Measurements from ENCODE around the gene CELF6.

The CELF6 gene

DNA sequence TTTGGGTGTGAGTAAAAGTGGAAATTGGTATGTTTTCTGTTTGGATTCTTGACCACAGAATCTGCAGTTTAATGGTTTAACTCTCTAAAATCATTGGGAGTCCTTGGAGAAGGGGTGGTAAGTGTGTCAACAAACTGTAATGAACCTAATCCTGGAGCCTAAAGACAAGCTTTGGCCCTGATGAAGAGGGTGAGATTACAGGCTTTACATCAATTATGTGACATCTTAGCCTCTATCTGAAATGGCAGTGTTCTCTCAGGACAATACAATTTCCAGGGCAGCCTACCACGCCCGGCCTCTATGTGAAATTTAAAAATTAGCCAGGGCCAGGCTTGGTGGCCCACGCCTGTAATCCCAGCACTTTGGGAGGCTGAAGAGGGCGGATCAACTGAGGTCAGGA lies 84.7 kb downstream of the CELF6 start:
- DNase-seq: no peak
- in situ Hi-C loops (cut with MboI; ENCODE audit: low pct_unique_long_range_greater_than_20kb, low sequenced_read_pairs): no loop called here

All from KBM-7 (cell line).